Tibial nerve (tissue), 4 donors: Measurements from ENCODE around the gene JKAMP. TPM values are rescaled to one million over a fixed set of nuclear protein-coding genes. Genes with fewer than 3 reads are reported as not detected.
A peak's percentile ranks its signal among the peaks of the same experiment; 100 is the strongest.

ENCODE experiments used
- DNase-seq, 2 donors: peaks; one replicate each; pipeline ENCODE4 v3.0.0-alpha.2; 2019; ENCODE audit warnings: low spot score in 2 of 2
- H3K27ac ChIP-seq, 4 donors: fragments of 200-600 bp; sonication (generic) in 3 of 4; one replicate each; pipeline ENCODE4 v1.5.1; 2017 to 2019; ENCODE audit warnings: mild to moderate bottlenecking in 1 of 4
- H3K27me3 ChIP-seq, 2 donors: fragments of 200-600 bp; sonication (generic) in 1 of 2; one replicate each; pipeline versions ENCODE4 v1.5.1 to v1.6.0; 2017 to 2019
- H3K36me3 ChIP-seq, 3 donors: fragments of 200-600 bp; sonication (generic); one replicate each; pipeline ENCODE4 v1.5.1; 2018 to 2019
- H3K4me1 ChIP-seq, 4 donors: fragments of 200-600 bp; sonication (generic) in 3 of 4; one replicate each; pipeline ENCODE4 v1.5.1; 2017 to 2019
- H3K4me3 ChIP-seq, 4 donors: fragments of 200-600 bp; sonication (generic) in 3 of 4; one replicate each; pipeline ENCODE4 v1.5.1; 2017 to 2019; ENCODE audit warnings: mild to moderate bottlenecking in 1 of 4, moderate library complexity in 1 of 4
- H3K9me3 ChIP-seq, 4 donors: fragments of 200-600 bp; sonication (generic) in 3 of 4; one replicate each; pipeline ENCODE4 v1.5.1; 2017 to 2019
- EP300 ChIP-seq, 2 donors: sonication (generic); formaldehyde crosslinking; IDR thresholded peaks; one replicate each; pipeline ENCODE4 v1.6.1; 2017; ENCODE audit warnings: antibody characterized with exemption in 2 of 2, mild to moderate bottlenecking in 1 of 2
- POLR2A ChIP-seq, 2 donors: fragments of 450-650 bp; IDR thresholded peaks; one replicate each; pipeline ENCODE4 v1.6.1; 2017; ENCODE audit warnings: antibody characterized with exemption in 2 of 2, mild to moderate bottlenecking in 2 of 2, moderate library complexity in 2 of 2
- WGBS, 2 donors: methylation state at CpG; one replicate each; pipeline ENCODE4 v1.1.5; 2018; 5-methylcytosine and 5-hydroxymethylcytosine counted together
- total RNA-seq, 4 donors: library from RNA; depleted of rRNA; stranded (reverse); fragments of >200 nt; gene quantifications; one replicate each; pipeline ENCODE4 v1.1.0, GENCODE V29; 2016
- TF ChIP-seq, protein P1 (sequence below), 5 experiments: fragments of 200-600 bp in 3 of 5; fragments of 450-650 bp in 2 of 5; sonication (generic) in 3 of 5; IDR thresholded peaks; one replicate each; pipeline ENCODE4 v1.5.1; 2016 to 2019; ENCODE audit warnings: antibody characterized with exemption in 5 of 5, mild to moderate bottlenecking in 3 of 5, moderate library complexity in 2 of 5

JKAMP gene
- total RNA-seq, 4 donors from 2014 or later = 38.0 to 78.1 (median 58.3) TPM

GRCh38 chr14:59478540-59478939 is 5.8 kb upstream of the JKAMP start:
- no peaks in the 10 kb centered on the region for H3K27me3 ChIP-seq

DNA sequence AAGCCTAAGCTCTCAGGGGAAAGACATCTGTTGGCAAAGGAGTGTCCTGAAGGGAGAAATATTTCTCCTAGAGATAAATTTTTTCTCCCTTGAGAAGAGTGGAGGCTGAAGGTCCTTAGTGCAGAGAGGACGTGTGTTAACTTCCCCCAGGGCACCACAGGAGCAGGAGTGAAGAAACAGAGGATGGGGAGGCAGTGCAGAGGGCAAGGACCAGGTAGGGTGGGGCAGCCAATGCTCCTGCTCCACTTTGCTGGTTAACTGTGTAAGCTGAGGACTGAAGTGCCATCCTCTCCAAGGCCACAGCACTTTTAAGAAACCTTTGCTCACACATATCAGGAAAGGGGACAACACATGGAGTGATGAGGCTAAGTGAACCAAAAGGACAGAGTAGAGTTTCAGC is 4.2 kb upstream of the JKAMP start:
- TF ChIP-seq EP300 (IDR thresholded peaks at IDR 0.05) = no peak
- TF ChIP-seq, protein P1, sequence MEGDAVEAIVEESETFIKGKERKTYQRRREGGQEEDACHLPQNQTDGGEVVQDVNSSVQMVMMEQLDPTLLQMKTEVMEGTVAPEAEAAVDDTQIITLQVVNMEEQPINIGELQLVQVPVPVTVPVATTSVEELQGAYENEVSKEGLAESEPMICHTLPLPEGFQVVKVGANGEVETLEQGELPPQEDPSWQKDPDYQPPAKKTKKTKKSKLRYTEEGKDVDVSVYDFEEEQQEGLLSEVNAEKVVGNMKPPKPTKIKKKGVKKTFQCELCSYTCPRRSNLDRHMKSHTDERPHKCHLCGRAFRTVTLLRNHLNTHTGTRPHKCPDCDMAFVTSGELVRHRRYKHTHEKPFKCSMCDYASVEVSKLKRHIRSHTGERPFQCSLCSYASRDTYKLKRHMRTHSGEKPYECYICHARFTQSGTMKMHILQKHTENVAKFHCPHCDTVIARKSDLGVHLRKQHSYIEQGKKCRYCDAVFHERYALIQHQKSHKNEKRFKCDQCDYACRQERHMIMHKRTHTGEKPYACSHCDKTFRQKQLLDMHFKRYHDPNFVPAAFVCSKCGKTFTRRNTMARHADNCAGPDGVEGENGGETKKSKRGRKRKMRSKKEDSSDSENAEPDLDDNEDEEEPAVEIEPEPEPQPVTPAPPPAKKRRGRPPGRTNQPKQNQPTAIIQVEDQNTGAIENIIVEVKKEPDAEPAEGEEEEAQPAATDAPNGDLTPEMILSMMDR (IDR thresholded peaks at IDR 0.05) = no peak
- no peak for TF ChIP-seq POLR2A (IDR thresholded peaks at IDR 0.05)
- DNase-seq = no peak
- WGBS, 2 donors = 26 to 41% methylated on average over 1 of the region's 1 CpG
- Histone ChIP-seq H3K27ac (no peak overlapping the region), H3K4me1 (peaks cover 0 to 44% (median 22%) of the 10 kb centered on the region in 4 donors), H3K27me3 (no peaks in the 10 kb centered on the region), H3K9me3 (no peaks in the 10 kb centered on the region), H3K36me3 (peaks cover 0 to 20% (median 4%) of the 10 kb centered on the region in 3 donors), H3K4me3 (no peak overlapping the region)

More at GRCh38 chr14:59478540-59478939, 5.8 kb upstream of the JKAMP start:
- TF ChIP-seq EP300 (IDR thresholded peaks at IDR 0.05) (no peak), POLR2A (IDR thresholded peaks at IDR 0.05) (no peak)
- H3K9me3 ChIP-seq = no peaks in the 10 kb centered on the region
- WGBS, 2 donors = 88 to 91% methylated on average over 3 of the region's 3 CpGs
- peaks cover 0 to 35% (median 4%) of the 10 kb centered on the region in 3 donors for H3K36me3 ChIP-seq
- no peak overlapping the region for H3K4me3 ChIP-seq
- DNase-seq = no peak
- H3K4me1 ChIP-seq = peaks cover 0 to 42% (median 19%) of the 10 kb centered on the region in 4 donors
- H3K27ac ChIP-seq = no peak overlapping the region

DNA sequence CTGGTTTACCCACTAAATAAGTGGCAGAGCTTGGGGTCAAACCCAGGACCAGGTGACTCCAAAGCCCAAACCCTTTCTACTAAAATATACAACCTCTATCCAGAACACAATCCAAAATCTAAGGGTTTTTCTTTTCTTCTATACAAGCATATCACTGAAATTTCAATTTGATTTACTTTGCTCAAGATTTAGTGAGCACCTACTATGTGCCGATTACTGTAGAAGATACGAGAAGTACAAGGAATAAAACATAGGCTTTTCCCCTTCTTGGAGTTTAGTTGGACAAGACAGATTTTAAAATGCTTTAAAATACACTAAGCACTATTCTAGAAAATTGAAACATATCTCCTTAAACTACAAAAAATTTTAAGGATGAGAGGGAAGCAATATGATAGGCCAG is 2.9 kb upstream of the JKAMP start:
- TF ChIP-seq EP300 (IDR thresholded peaks at IDR 0.05) = no peak
- TF ChIP-seq, protein P1 (IDR thresholded peaks at IDR 0.05) = no peak
- no peak for TF ChIP-seq POLR2A (IDR thresholded peaks at IDR 0.05)
- Histone ChIP-seq H3K27me3 (no peaks in the 10 kb centered on the region), H3K4me3 (no peak overlapping the region), H3K36me3 (peaks cover 0 to 10% (median 4%) of the 10 kb centered on the region in 3 donors), H3K27ac (peak overlapping the region in 1 of 4 donors; percentile 97), H3K4me1 (peaks cover 0 to 57% (median 31%) of the 10 kb centered on the region in 4 donors), H3K9me3 (no peaks in the 10 kb centered on the region)
- no peak for DNase-seq
- 95 to 96% methylated on average over 2 of the region's 2 CpGs for WGBS, 2 donors

DNA sequence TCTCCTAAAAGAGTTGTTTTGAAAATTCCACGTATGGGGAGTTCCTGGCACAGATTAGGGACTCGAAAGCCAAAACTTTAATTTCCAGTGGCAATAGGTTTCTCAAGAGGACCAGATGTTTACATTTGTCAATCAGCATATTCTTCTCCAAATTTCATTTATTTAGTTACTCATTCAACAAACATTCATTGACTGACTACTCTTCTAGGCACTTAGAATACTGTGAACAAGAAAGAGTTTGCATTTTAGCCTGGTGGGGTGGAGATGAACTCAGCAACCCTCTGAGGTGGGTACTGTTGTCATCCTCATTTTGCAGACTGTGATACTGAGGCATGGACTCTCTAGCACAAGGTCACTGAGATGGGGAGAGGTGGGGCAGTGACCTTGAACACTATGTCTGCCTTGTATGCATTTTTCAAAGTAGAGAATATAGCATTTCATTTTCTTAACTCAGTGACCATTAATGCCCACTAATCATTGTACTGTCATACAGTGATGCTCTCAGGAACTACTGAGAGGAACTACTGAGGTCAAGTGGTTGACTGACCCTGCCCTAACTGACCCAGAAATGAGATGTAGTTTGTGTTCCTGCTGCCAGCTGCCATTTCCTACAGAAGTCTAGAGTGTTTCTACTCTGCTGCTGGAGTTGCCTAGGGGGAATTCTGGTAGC is 2.3 kb upstream of the JKAMP start:
- H3K27ac ChIP-seq = peak overlapping the region in 2 of 4 donors; percentile 96 to 97
- WGBS, 2 donors = 46 to 52% methylated on average over 2 of the region's 2 CpGs

DNA sequence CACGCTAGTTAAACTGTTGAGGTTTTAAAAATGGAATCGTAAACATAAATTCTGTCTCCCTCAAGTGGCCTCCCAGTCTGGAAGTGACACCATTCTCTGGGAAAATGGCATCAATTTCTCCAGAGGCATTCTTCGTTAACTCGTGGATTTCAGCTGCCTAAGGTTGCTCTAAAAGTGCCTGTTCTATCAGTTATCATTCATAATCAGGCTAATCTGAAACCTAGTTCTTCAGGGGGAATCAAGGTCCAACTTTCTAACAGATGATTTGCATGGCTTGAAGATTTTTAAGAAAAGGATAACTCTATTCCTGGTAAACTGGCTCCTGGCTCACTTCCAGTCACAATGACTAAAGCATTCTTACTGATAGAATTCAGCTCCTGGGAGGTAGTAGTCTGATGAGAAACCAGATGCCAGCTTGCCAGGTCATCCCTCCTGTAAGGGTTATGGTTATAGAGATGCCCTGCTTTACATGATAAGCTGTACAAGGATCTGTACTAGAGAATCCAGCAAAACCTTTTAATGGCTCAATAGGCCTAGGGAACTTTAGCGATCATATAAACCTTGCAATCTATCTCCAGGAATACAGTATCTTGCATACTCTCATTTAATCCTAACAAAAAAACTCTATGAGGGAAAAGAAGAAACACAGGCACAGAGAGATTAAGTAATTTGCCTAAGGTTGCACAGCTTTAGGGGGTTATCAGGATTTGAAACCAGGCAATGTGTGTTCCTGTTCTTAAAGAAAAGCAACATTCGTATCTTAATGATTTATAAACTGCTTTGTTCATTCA is 1.6 kb upstream of the JKAMP start:
- H3K9me3 ChIP-seq = no peaks in the 10 kb centered on the region
- peaks cover 0 to 6% (median 4%) of the 10 kb centered on the region in 3 donors for H3K36me3 ChIP-seq
- H3K27me3 ChIP-seq = no peaks in the 10 kb centered on the region
- 40 to 43% methylated on average over 6 of the region's 6 CpGs for WGBS, 2 donors
- H3K27ac ChIP-seq = peak overlapping the region; percentile 93 to 97 (median 94)
- DNase-seq = peak in 1 of 2 donors; percentile 32
- no peak for TF ChIP-seq EP300 (IDR thresholded peaks at IDR 0.05)
- no peak for TF ChIP-seq POLR2A (IDR thresholded peaks at IDR 0.05)
- TF ChIP-seq, protein P1 (IDR thresholded peaks at IDR 0.05) = no peak
- H3K4me3 ChIP-seq = peak overlapping the region; percentile 66 to 95 (median 89)
- H3K4me1 ChIP-seq = peaks cover 0 to 63% (median 38%) of the 10 kb centered on the region in 4 donors

More for the DNA sequence above, 2.3 kb upstream of the JKAMP start:
- Histone ChIP-seq H3K27me3 (no peaks in the 10 kb centered on the region), H3K4me1 (peaks cover 0 to 58% (median 34%) of the 10 kb centered on the region in 4 donors), H3K36me3 (peaks cover 0 to 6% (median 4%) of the 10 kb centered on the region in 3 donors), H3K9me3 (no peaks in the 10 kb centered on the region), H3K4me3 (peak overlapping the region in 2 of 4 donors; percentile 8 to 66)
- DNase-seq = no peak
- TF ChIP-seq EP300 (IDR thresholded peaks at IDR 0.05) (no peak), POLR2A (IDR thresholded peaks at IDR 0.05) (no peak)
- TF ChIP-seq, protein P1 (IDR thresholded peaks at IDR 0.05) = no peak
